Uterus (tissue), 2 donors: ENCODE measurements around the gene LIF.

ENCODE experiments used
- POLR2A ChIP-seq, 2 donors: fragments of 450-650 bp; IDR thresholded peaks; one replicate each; pipeline ENCODE4 v1.6.1; 2016; ENCODE audit warnings: antibody characterized with exemption in 2 of 2, mild to moderate bottlenecking in 1 of 2, moderate library complexity in 1 of 2
- TF ChIP-seq, protein P1 (sequence below), 4 experiments: fragments of 200-600 bp in 2 of 4; fragments of 450-650 bp in 2 of 4; sonication (generic) in 2 of 4; IDR thresholded peaks; one replicate each; pipeline ENCODE4 v1.5.1; 2016 to 2019; ENCODE audit warnings: antibody characterized with exemption in 4 of 4, mild to moderate bottlenecking in 2 of 4, moderate library complexity in 1 of 4

DNA sequence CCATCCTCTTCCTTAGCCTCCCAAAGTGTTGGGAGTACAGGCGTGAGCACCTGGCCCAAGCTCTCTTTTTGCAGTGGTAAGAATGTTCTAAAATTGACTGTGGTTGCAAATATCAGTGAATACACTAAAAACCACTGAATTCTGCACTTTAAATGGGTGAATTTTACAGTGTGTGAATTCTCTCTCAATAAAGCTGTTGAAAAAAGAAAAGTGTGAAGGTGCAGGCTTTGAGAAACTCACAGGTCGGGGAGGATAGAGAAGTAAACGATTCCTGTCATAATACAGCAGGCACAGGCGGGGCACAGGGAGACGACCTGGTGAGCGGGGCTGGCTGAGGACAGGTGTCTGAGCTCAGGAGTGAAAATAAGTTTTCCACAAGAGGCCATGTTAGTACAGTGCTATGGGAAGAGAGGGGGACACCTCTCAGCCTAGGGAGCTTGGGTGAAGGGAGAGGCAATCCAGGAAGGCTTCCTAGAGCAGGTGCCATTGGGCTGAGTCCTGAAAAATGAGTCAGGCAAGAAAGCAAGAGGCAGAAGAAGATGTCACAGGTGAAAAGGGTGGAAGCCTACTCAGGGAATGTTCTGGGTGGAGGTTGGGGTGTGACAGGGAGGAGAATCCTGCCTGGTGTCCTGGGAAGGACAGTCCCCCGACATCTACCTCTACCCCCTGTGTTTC, 26.1 kb downstream of the LIF start:
- TF ChIP-seq, protein P1, sequence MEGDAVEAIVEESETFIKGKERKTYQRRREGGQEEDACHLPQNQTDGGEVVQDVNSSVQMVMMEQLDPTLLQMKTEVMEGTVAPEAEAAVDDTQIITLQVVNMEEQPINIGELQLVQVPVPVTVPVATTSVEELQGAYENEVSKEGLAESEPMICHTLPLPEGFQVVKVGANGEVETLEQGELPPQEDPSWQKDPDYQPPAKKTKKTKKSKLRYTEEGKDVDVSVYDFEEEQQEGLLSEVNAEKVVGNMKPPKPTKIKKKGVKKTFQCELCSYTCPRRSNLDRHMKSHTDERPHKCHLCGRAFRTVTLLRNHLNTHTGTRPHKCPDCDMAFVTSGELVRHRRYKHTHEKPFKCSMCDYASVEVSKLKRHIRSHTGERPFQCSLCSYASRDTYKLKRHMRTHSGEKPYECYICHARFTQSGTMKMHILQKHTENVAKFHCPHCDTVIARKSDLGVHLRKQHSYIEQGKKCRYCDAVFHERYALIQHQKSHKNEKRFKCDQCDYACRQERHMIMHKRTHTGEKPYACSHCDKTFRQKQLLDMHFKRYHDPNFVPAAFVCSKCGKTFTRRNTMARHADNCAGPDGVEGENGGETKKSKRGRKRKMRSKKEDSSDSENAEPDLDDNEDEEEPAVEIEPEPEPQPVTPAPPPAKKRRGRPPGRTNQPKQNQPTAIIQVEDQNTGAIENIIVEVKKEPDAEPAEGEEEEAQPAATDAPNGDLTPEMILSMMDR (IDR thresholded peaks at IDR 0.05), result no peak
- TF ChIP-seq POLR2A (IDR thresholded peaks at IDR 0.05), result no peak
